COLO668 (cell line): ENCODE data around the gene RAD17.
"Not testable (repeated sequence)": the region's sequence is repeated elsewhere in the genome, so short reads cannot be mapped to it uniquely, and the experiment has no call there.

Experiments used
- DNase-seq: peaks from one replicate; lab custom pipeline; 2025; ENCODE audit not compliant: unreplicated experiment; lab: John Stamatoyannopoulos, UW

Gene RAD17

GRCh38 chr5:69374911-69375446 lies 5.4 kb downstream of the RAD17 start:
- no peak for DNase-seq

GRCh38 chr5:69378376-69378775 lies 8.8 kb downstream of the RAD17 start:
- DNase-seq, result no peak

- no peak for DNase-seq
These were observed 35.2 kb downstream of the RAD17 start for GRCh38 chr5:69404659-69405330.

GRCh38 chr5:69414885-69415583 lies 45.4 kb downstream of the RAD17 start, which contains the start of gene MARVELD2:
Gene MARVELD2 (plus strand): TSS chr5:69415116. CDS start chr5:69419386, 4,270 bp downstream.
- DNase-seq, result peak; percentile 95

GRCh38 chr5:69415584-69415958 lies 46.0 kb downstream of the RAD17 start:
- peak; percentile 34 for DNase-seq

- peak; percentile 11 for DNase-seq
These were observed 46.6 kb downstream of the RAD17 start for GRCh38 chr5:69416180-69416579.

GRCh38 chr5:69416699-69417098 lies 47.1 kb downstream of the RAD17 start:
- DNase-seq, result no peak

- DNase-seq, result no peak
These were observed 48.9 kb downstream of the RAD17 start for GRCh38 chr5:69418554-69418953.

- no peak for DNase-seq
These were observed 62.0 kb downstream of the RAD17 start for GRCh38 chr5:69431424-69432303.

- DNase-seq, result no peak
These were observed 63.0 kb downstream of the RAD17 start for GRCh38 chr5:69432412-69433206.

GRCh38 chr5:69435276-69435884 lies 65.8 kb downstream of the RAD17 start:
- not testable (repeated sequence) for DNase-seq

- no peak for DNase-seq
These were observed 74.6 kb downstream of the RAD17 start for GRCh38 chr5:69444127-69444754.

- no peak for DNase-seq
These were observed 79.9 kb downstream of the RAD17 start for GRCh38 chr5:69449511-69449910.

- no peak for DNase-seq
These were observed 80.5 kb downstream of the RAD17 start for GRCh38 chr5:69450116-69450515.

GRCh38 chr5:69450527-69450926 lies 80.9 kb downstream of the RAD17 start:
- DNase-seq, result not testable (repeated sequence)

GRCh38 chr5:69451941-69452647 lies 82.5 kb downstream of the RAD17 start:
- peak; percentile 10 for DNase-seq

GRCh38 chr5:69453487-69453886 lies 83.9 kb downstream of the RAD17 start:
- DNase-seq, result not testable (repeated sequence)

GRCh38 chr5:69454460-69455249 lies 85.0 kb downstream of the RAD17 start:
- DNase-seq, result no peak
